H9 (cell line): ENCODE results near the gene FLT1. TPM values are rescaled to one million over a fixed set of nuclear protein-coding genes. Genes with fewer than 3 reads are reported as not detected.

Experiments used
- DNase-seq: peaks from one replicate; pipeline ENCODE4 v3.0.0-alpha.2; 2017
- H2AFZ ChIP-seq: one replicate; pipeline ENCODE4 v1.6.1; 2013; ENCODE audit warnings: mild to moderate bottlenecking, low read length, control low read depth, moderate library complexity
- H2AK5ac ChIP-seq: 2 replicates; pipeline ENCODE4 v1.6.1; 2013; ENCODE audit warnings: low read length, control low read depth, mixed read lengths; ENCODE audit not compliant: insufficient read length
- H2BK120ac ChIP-seq: one replicate; pipeline ENCODE4 v1.6.1; 2013; ENCODE audit warnings: low read depth, mild to moderate bottlenecking, low read length, control low read depth, inconsistent platforms; ENCODE audit not compliant: poor library complexity, severe bottlenecking
- H2BK12ac ChIP-seq: 2 replicates; pipeline ENCODE4 v1.6.1; 2013; ENCODE audit warnings: low read length, control low read depth, mixed read lengths, low read depth; ENCODE audit not compliant: insufficient read length
- H2BK15ac ChIP-seq: 2 replicates; pipeline ENCODE4 v1.6.1; 2013; ENCODE audit warnings: low read depth, low read length, control low read depth
- H2BK20ac ChIP-seq: one replicate; pipeline ENCODE4 v1.6.1; 2013; ENCODE audit warnings: low read depth, mild to moderate bottlenecking, low read length, control low read depth, inconsistent platforms; ENCODE audit not compliant: poor library complexity, severe bottlenecking
- H2BK5ac ChIP-seq: 2 replicates; pipeline ENCODE4 v1.6.1; 2013; ENCODE audit warnings: low read length, control low read depth, mixed read lengths; ENCODE audit not compliant: insufficient read length
- H3K14ac ChIP-seq: 2 replicates; pipeline ENCODE4 v1.6.1; 2013; ENCODE audit warnings: low read length, control low read depth; ENCODE audit not compliant: insufficient read depth
- H3K18ac ChIP-seq: 2 replicates; pipeline ENCODE4 v1.6.1; 2013; ENCODE audit warnings: low read depth, mild to moderate bottlenecking, mixed read lengths, low read length, control low read depth; ENCODE audit not compliant: insufficient read length
- H3K23ac ChIP-seq: 2 replicates; pipeline ENCODE4 v1.6.1; 2013; ENCODE audit warnings: low read length, control low read depth, mixed read lengths, low read depth; ENCODE audit not compliant: insufficient read length
- H3K23me2 ChIP-seq: 2 replicates; pipeline ENCODE4 v1.6.1; 2013; ENCODE audit warnings: low read depth, mild to moderate bottlenecking, mixed read lengths, low read length, control low read depth; ENCODE audit not compliant: insufficient read length, poor library complexity, severe bottlenecking
- H3K27ac ChIP-seq: 2 replicates; pipeline ENCODE4 v1.5.1; 2013; ENCODE audit warnings: low read length, control low read depth, mixed read lengths, low read depth; ENCODE audit not compliant: insufficient read length
- H3K27me3 ChIP-seq: 2 replicates; pipeline ENCODE4 v1.6.1; 2013; ENCODE audit warnings: low read length, control low read depth, inconsistent platforms; ENCODE audit not compliant: insufficient read depth
- H3K4ac ChIP-seq: 2 replicates; pipeline ENCODE4 v1.6.1; 2013; ENCODE audit warnings: low read depth, mild to moderate bottlenecking, control low read depth, inconsistent platforms, low read length, moderate library complexity
- H3K4me1 ChIP-seq: 2 replicates; pipeline ENCODE4 v1.6.1; 2013; ENCODE audit warnings: low read length, control low read depth, inconsistent platforms; ENCODE audit not compliant: insufficient read depth
- H3K4me2 ChIP-seq: 2 replicates; pipeline ENCODE4 v1.6.1; 2013; ENCODE audit warnings: low read length, control low read depth, mixed read lengths; ENCODE audit not compliant: insufficient read length, insufficient read depth
- H3K56ac ChIP-seq: 2 replicates; pipeline ENCODE4 v1.6.1; 2013; ENCODE audit warnings: low read depth, mild to moderate bottlenecking, mixed read lengths, low read length, control low read depth; ENCODE audit not compliant: insufficient read length
- H3K79me1 ChIP-seq: 2 replicates; pipeline ENCODE4 v1.6.1; 2013; ENCODE audit warnings: low read depth, mild to moderate bottlenecking, moderate library complexity, low read length, control low read depth, inconsistent platforms; ENCODE audit not compliant: insufficient read depth, poor library complexity, severe bottlenecking
- H3K79me2 ChIP-seq: 2 replicates; pipeline ENCODE4 v1.6.1; 2013; ENCODE audit warnings: low read length, control low read depth, inconsistent platforms; ENCODE audit not compliant: insufficient read depth
- H3K9ac ChIP-seq: 2 replicates; pipeline ENCODE4 v1.6.1; 2013; ENCODE audit warnings: low read length, control low read depth, mixed read lengths; ENCODE audit not compliant: insufficient read length; ENCODE audit errors: extremely low read depth
- H3K9me3 ChIP-seq: one replicate; pipeline ENCODE4 v1.6.1; 2013; ENCODE audit warnings: low read depth, low read length, inconsistent platforms; ENCODE audit not compliant: control insufficient read depth
- H3T11ph ChIP-seq: one replicate; pipeline ENCODE4 v1.6.1; 2013; ENCODE audit warnings: mild to moderate bottlenecking, low read length, control low read depth, inconsistent platforms
- H4K20me1 ChIP-seq: one replicate; pipeline ENCODE4 v1.6.1; 2013; ENCODE audit not compliant: control insufficient read depth, insufficient read length, insufficient read depth
- H4K5ac ChIP-seq: 2 replicates; pipeline ENCODE4 v1.6.1; 2013; ENCODE audit warnings: low read depth, mild to moderate bottlenecking, mixed read lengths, low read length, control low read depth; ENCODE audit not compliant: insufficient read length
- H4K8ac ChIP-seq: replicated peaks from 2 replicates; pipeline ENCODE4 v1.6.1; 2013; ENCODE audit warnings: low read length, control low read depth, mixed read lengths, low read depth; ENCODE audit not compliant: insufficient read length
- H4K91ac ChIP-seq: 2 replicates; pipeline ENCODE4 v1.6.1; 2013; ENCODE audit warnings: low read depth, mild to moderate bottlenecking, moderate library complexity, mixed read lengths, low read length, control low read depth; ENCODE audit not compliant: insufficient read length
- H3K27ac Mint-ChIP-seq, 3 experiments: 2 replicates in 2 of 3; 3 replicates in 1 of 3; pipeline ENCODE4 v1.8.0; 2020 to 2021; ENCODE audit warnings: mixed read lengths in 3 of 3, mild to moderate bottlenecking in 1 of 3, moderate library complexity in 1 of 3
- H3K27me3 Mint-ChIP-seq: 2 replicates; pipeline ENCODE4 v1.8.0; 2021; ENCODE audit warnings: low read depth, mild to moderate bottlenecking, moderate library complexity, mixed read lengths
- H3K36me3 Mint-ChIP-seq, 3 experiments: 2 replicates in 2 of 3; 3 replicates in 1 of 3; pipeline ENCODE4 v1.8.0; 2020 to 2021; ENCODE audit warnings: low read depth in 3 of 3, mixed read lengths in 3 of 3; ENCODE audit not compliant: insufficient read depth in 1 of 3
- H3K4me1 Mint-ChIP-seq, 2 experiments: 2 replicates each; pipeline ENCODE4 v1.8.0; 2020; ENCODE audit warnings: mixed read lengths in 2 of 2
- H3K4me3 Mint-ChIP-seq, 2 experiments: 2 replicates in 1 of 2; 3 replicates in 1 of 2; pipeline ENCODE4 v1.8.0; 2020 to 2021; ENCODE audit warnings: mild to moderate bottlenecking in 2 of 2, mixed read lengths in 2 of 2, moderate library complexity in 1 of 2
- H3K9me3 Mint-ChIP-seq, 2 experiments: 2 replicates in 1 of 2; 3 replicates in 1 of 2; pipeline ENCODE4 v1.8.0; 2020; ENCODE audit warnings: mild to moderate bottlenecking in 2 of 2, mixed read lengths in 2 of 2, moderate library complexity in 1 of 2
- CTCF ChIP-seq: fragments of 200-600 bp; sonication (generic); conservative IDR thresholded peaks from 3 replicates; pipeline ENCODE4 v1.8.0; 2021; ENCODE audit warnings: antibody characterized with exemption, mild to moderate bottlenecking
- WGBS: extraction: QIAGEN DNeasy Blood & Tissue Kit; methylation state at CpG from one replicate; pipeline ENCODE4 v1.1.7; 2013; ENCODE audit warnings: missing lambda C conversion rate, low lambda C conversion rate, mixed read lengths; ENCODE audit not compliant: insufficient read length; ENCODE audit errors: extremely low coverage; 5-methylcytosine and 5-hydroxymethylcytosine counted together
- total RNA-seq: library from RNA; stranded (reverse); gene quantifications from 2 replicates; pipeline ENCODE4 v1.2.1, GENCODE V29; 2021

Gene FLT1
- total RNA-seq, 1 experiment from 2014 or later = 84.1 TPM

GRCh38 chr13:28535734-28536133 is 40.8 kb upstream of the FLT1 start:
- Histone ChIP-seq H4K8ac (no peak overlapping the region), H3K23ac (no peak overlapping the region), H2BK5ac (no peak overlapping the region), H2AK5ac (no peak overlapping the region), H3K79me2 (no peaks in the 10 kb centered on the region), H3K14ac (no peak overlapping the region), H4K91ac (no peak overlapping the region), H3T11ph (no peak overlapping the region), H3K9ac (no peak overlapping the region), H3K4me2 (no peak overlapping the region), H2BK15ac (no peak overlapping the region), H3K56ac (no peak overlapping the region), H2BK120ac (no peak overlapping the region), H4K5ac (no peak overlapping the region), H3K79me1 (no peaks in the 10 kb centered on the region), H3K9me3 (no peaks in the 10 kb centered on the region), H3K4me1 (peaks cover 7% of the 10 kb centered on the region; the same call in 1 of the 2 replicates), H3K4ac (no peak overlapping the region), H2AFZ (no peak overlapping the region), H3K23me2 (peaks cover 17% of the 10 kb centered on the region), H3K27me3 (no peaks in the 10 kb centered on the region; the same call in 1 of the 2 replicates), H2BK20ac (no peak overlapping the region), H4K20me1 (no peaks in the 10 kb centered on the region), H2BK12ac (no peak overlapping the region), H3K27ac (no peak overlapping the region), H3K18ac (no peak overlapping the region)
- Mint-ChIP-seq H3K9me3 (peaks cover 3 to 20% of the 10 kb centered on the region in 2 experiments; a peak in 4 of 5 replicates), H3K4me3 (no peak overlapping the region), H3K27me3 (peaks cover 28% of the 10 kb centered on the region), H3K36me3 (peaks cover 0 to 10% (median 6%) of the 10 kb centered on the region in 3 experiments; a peak in 4 of 7 replicates), H3K27ac (no peak overlapping the region), H3K4me1 (peaks cover 9 to 16% of the 10 kb centered on the region in 2 experiments)
- WGBS = no CpG with 5 or more reads among the region's 2 CpGs
- no peak for TF ChIP-seq CTCF
- DNase-seq = no peak
